ENCODE results near the gene TRIM26. TPM values are rescaled to one million over a fixed set of nuclear protein-coding genes. Genes with fewer than 3 reads are reported as not detected.

Gene TRIM26
- total and polyA plus RNA-seq, 2 of the 13 experiments (the other 11 are each of a cell fraction or from before 2014, with no cell fraction given), result 27.1 to 38.7 TPM

DNA sequence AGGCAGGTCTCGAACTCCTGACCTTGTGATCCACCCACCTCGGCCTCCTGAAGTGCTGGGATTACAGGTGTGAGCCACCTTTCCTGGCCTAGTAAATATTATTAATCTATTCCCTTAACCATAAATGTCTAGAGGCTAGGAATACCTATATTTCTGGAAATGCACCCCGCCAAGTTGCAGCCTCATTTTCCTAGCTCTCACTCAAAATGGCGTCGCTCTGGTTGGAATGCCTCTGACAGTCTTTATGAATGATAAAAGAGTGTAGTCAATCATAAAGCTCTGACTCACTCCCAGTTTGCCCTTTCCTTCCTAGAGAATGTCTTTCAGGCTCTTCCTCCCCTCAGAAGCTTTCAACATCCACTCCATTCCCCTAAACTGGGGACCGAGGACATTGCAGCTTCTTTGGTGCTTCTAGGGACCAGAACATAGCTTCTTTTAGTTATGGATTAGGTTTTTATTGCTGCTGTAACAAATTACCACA, 14.1 kb upstream of the TRIM26 start:
- Histone ChIP-seq H3K36me3 (replicated peaks in 1 of 2; ENCODE audit: control insufficient read depth in 1 of 2, insufficient read depth in 2 of 2, low read length in 2 of 2) (no peaks in the 10 kb centered on the region), H4K20me1 (ENCODE audit: insufficient read depth, low read length) (no peaks in the 10 kb centered on the region), H3K79me2 (ENCODE audit: insufficient read depth, low read length) (no peaks in the 10 kb centered on the region), H3K27ac (ENCODE audit: extremely low read length, insufficient read depth, low read length) (no peak overlapping the region), H3K27me3 (ENCODE audit: control insufficient read depth in 1 of 2, insufficient read depth in 2 of 2, low read length in 2 of 2) (0 out of 5 replicates have a peak, but pooled peaks cover 0 to 6% of the 10 kb centered on the region in 2 experiments), H3K4me1 (ENCODE audit: insufficient read depth, low read length) (peaks cover 11% of the 10 kb centered on the region), H3K4me2 (ENCODE audit: low read depth, low read length) (peak overlapping the region; percentile 73), H2AFZ (ENCODE audit: low read length) (peak overlapping the region; percentile 93), H3K4me3 (replicated peaks in 1 of 3; ENCODE audit: insufficient read depth in 1 of 3, low read depth in 2 of 3, low read length in 3 of 3) (peak overlapping the region; percentile 39 to 52 (median 45); a peak in 5 of 6 replicates), H3K9ac (ENCODE audit: insufficient read depth, low read depth, low read length) (no peak overlapping the region), H3K9me3 (ENCODE audit: low read length) (peaks cover 13% of the 10 kb centered on the region)
- WGBS (ENCODE audit: low lambda C conversion rate), result 33% methylated on average over 6 of the region's 6 CpGs
- POLR2A ChIA-PET, result interaction anchor here (1.4 to 1.8 kb wide), 5 partner anchors 7 to 32 kb away, joined by 3 to 8 read pairs (median 6); partner anchors contain the start of gene TRIM26
- CTCF ChIA-PET (ENCODE audit: low intra/inter-chr PET ratio, low total read pairs), result no interaction called here
- no peak for FAIRE-seq
- ATAC-seq, result peak; percentile 23; the same call in 2 of the 3 replicates
- intact Hi-C loops (cut with micrococcal nuclease; ENCODE audit: unreplicated experiment) (no loop called here), in situ Hi-C loops (cut with HindIII; ENCODE audit: extremely low pct_ligation_motif_present, low pct_unique_long_range_greater_than_20kb) (no loop called here)
- no peak for DNase-seq (ENCODE audit: low spot score)
- TF ChIP-seq NCOA1 (CRISPR knock-in tag; IDR thresholded peaks at IDR 0.05) (no peak), ZNF12 (CRISPR knock-in tag; IDR thresholded peaks at IDR 0.05) (peak; percentile 81)
- BruUV-seq (replicated peaks), result no TSS peak

DNA sequence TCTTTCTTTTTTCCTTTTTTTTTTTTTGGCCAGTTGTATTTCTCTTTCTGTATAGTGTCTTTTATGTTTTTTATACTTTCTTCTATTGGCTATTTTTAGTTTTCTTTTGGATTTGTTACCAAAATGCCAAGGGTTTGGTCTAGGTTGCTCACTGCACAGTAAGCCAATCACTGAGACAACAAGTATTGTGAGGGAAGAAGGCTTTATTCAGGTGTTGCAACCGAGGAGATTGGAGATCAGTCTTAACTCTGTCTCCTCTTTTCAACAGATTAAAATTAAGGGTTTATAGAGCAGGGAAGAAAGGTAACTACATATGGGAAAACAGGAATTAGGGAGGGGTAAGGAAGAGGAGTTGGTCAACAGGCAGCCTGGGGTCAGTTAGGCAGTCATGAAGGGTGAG, 10.1 kb upstream of the TRIM26 start:
- Histone ChIP-seq H3K36me3 (replicated peaks in 1 of 2; ENCODE audit: control insufficient read depth in 1 of 2, insufficient read depth in 2 of 2, low read length in 2 of 2) (no peaks in the 10 kb centered on the region), H3K79me2 (ENCODE audit: insufficient read depth, low read length) (no peaks in the 10 kb centered on the region), H3K9me3 (ENCODE audit: low read length) (peaks cover 13% of the 10 kb centered on the region), H3K27ac (ENCODE audit: extremely low read length, insufficient read depth, low read length) (no peak overlapping the region), H3K9ac (ENCODE audit: insufficient read depth, low read depth, low read length) (no peak overlapping the region), H2AFZ (ENCODE audit: low read length) (no peak overlapping the region), H4K20me1 (ENCODE audit: insufficient read depth, low read length) (no peaks in the 10 kb centered on the region), H3K4me3 (replicated peaks in 1 of 3; ENCODE audit: insufficient read depth in 1 of 3, low read depth in 2 of 3, low read length in 3 of 3) (no peak overlapping the region), H3K4me1 (ENCODE audit: insufficient read depth, low read length) (peaks cover 25% of the 10 kb centered on the region), H3K27me3 (ENCODE audit: control insufficient read depth in 1 of 2, insufficient read depth in 2 of 2, low read length in 2 of 2) (0 out of 5 replicates have a peak, but pooled peaks cover 0 to 3% of the 10 kb centered on the region in 2 experiments), H3K4me2 (ENCODE audit: low read depth, low read length) (no peak overlapping the region)
- ChIA-PET POLR2A (no interaction called here), CTCF (ENCODE audit: low intra/inter-chr PET ratio, low total read pairs) (no interaction called here)
- no peak for FAIRE-seq
- TF ChIP-seq ZNF337 (CRISPR knock-in tag; IDR thresholded peaks at IDR 0.05; ENCODE audit: borderline replicate concordance, low read depth), result no peak
- TF ChIP-seq, protein P1, sequence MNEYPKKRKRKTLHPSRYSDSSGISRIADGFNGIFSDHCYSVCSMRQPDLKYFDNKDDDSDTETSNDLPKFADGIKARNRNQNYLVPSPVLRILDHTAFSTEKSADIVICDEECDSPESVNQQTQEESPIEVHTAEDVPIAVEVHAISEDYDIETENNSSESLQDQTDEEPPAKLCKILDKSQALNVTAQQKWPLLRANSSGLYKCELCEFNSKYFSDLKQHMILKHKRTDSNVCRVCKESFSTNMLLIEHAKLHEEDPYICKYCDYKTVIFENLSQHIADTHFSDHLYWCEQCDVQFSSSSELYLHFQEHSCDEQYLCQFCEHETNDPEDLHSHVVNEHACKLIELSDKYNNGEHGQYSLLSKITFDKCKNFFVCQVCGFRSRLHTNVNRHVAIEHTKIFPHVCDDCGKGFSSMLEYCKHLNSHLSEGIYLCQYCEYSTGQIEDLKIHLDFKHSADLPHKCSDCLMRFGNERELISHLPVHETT (CRISPR knock-in tag; conservative IDR thresholded peaks at IDR 0.05), result no peak
- no peak for TF ChIP-seq ZNF451 (CRISPR knock-in tag; IDR thresholded peaks at IDR 0.05)
- no peak for TF ChIP-seq RFX3 (CRISPR knock-in tag; IDR thresholded peaks at IDR 0.05)
- TF ChIP-seq ZNF124 (CRISPR knock-in tag; IDR thresholded peaks at IDR 0.05), result peak; percentile 99
- TF ChIP-seq ZNF766 (CRISPR knock-in tag; IDR thresholded peaks at IDR 0.05; ENCODE audit: borderline replicate concordance), result no peak
- no peak for TF ChIP-seq U2AF2 (IDR thresholded peaks at IDR 0.05; ENCODE audit: low read depth, low read length)
- TF ChIP-seq ZSCAN20 (CRISPR knock-in tag; IDR thresholded peaks at IDR 0.05; ENCODE audit: borderline replicate concordance), result no peak
- ATAC-seq, result no peak
- in situ Hi-C loops (cut with HindIII; ENCODE audit: extremely low pct_ligation_motif_present, low pct_unique_long_range_greater_than_20kb) (no loop called here), intact Hi-C loops (cut with micrococcal nuclease; ENCODE audit: unreplicated experiment) (no loop called here)
- no TSS peak for BruUV-seq (replicated peaks)
- 2% methylated on average over 1 of the region's 1 CpG for WGBS (ENCODE audit: low lambda C conversion rate)
- DNase-seq (ENCODE audit: low spot score), result no peak
